ENCODE measurements around the gene SLC39A12. TPM values are rescaled to one million over a fixed set of nuclear protein-coding genes. Genes with fewer than 3 reads are reported as not detected.

Gene SLC39A12
- total and polyA plus RNA-seq, 8 donors, result not detected

DNA sequence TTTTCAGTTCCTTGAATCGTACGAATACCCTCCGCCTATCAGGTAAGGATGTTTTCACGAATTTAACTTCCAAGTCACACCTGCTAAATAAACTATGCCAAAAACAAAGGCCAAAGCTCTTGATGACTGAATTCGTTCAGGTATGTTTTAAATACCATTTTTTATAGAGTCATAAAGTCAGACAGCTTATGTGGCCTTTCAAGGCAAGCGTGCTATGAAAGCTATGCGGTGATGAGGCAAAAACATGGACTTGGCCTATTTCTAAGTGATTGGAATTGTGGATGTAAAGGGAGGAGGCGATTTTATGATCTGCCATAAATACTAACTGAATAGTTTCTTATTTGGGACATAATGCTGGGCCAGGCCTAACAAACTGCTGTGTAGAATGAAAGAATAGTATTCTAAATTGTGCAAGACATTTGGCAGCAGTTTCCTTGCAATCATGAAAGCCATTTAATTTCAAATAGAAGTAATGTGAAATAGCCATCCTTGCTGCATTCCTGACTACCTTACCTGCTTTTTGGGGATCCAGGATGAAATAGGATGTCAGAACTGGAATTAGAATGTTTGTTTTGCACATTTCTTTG is 14.0 kb downstream of the SLC39A12 start:
- H3K9me3 ChIP-seq, result peaks cover 0 to 29% (median 18%) of the 10 kb centered on the region in 4 donors
- no peaks in the 10 kb centered on the region for H3K4me1 ChIP-seq
- DNase-seq, result no peak
- no peak for TF ChIP-seq CTCF (IDR thresholded peaks at IDR 0.05)
- no peak for TF ChIP-seq POLR2A (IDR thresholded peaks at IDR 0.05)
- TF ChIP-seq POLR2AphosphoS5 (IDR thresholded peaks at IDR 0.05), result no peak
- no peak for TF ChIP-seq EP300 (IDR thresholded peaks at IDR 0.05)
- no peak overlapping the region for H3K27ac ChIP-seq
- 82 to 85% (median 84%) methylated on average over 8 of the region's 8 CpGs for WGBS, 5 donors
- H3K36me3 ChIP-seq, result no peaks in the 10 kb centered on the region
- no peak overlapping the region for H3K4me3 ChIP-seq
- no peaks in the 10 kb centered on the region for H3K27me3 ChIP-seq
- intact Hi-C loops (cut with DNase I; ENCODE audit: low total_unique reads), result no loop called here

GRCh38 chr10:17974505-17974904 is 22.8 kb downstream of the SLC39A12 start:
- Histone ChIP-seq H3K9me3 (peaks cover 0 to 8% (median 6%) of the 10 kb centered on the region in 4 donors), H3K4me1 (no peaks in the 10 kb centered on the region), H3K27me3 (no peaks in the 10 kb centered on the region), H3K36me3 (no peaks in the 10 kb centered on the region), H3K4me3 (no peak overlapping the region), H3K27ac (no peak overlapping the region)
- TF ChIP-seq CTCF (IDR thresholded peaks at IDR 0.05) (no peak), EP300 (IDR thresholded peaks at IDR 0.05) (no peak), POLR2AphosphoS5 (IDR thresholded peaks at IDR 0.05) (no peak), POLR2A (IDR thresholded peaks at IDR 0.05) (no peak)
- no peak for DNase-seq
- intact Hi-C loops (cut with DNase I; ENCODE audit: low total_unique reads), result no loop called here
- WGBS, 5 donors, result 67 to 90% (median 86%) methylated on average over 2 to 3 of the region's 3 CpGs

DNA sequence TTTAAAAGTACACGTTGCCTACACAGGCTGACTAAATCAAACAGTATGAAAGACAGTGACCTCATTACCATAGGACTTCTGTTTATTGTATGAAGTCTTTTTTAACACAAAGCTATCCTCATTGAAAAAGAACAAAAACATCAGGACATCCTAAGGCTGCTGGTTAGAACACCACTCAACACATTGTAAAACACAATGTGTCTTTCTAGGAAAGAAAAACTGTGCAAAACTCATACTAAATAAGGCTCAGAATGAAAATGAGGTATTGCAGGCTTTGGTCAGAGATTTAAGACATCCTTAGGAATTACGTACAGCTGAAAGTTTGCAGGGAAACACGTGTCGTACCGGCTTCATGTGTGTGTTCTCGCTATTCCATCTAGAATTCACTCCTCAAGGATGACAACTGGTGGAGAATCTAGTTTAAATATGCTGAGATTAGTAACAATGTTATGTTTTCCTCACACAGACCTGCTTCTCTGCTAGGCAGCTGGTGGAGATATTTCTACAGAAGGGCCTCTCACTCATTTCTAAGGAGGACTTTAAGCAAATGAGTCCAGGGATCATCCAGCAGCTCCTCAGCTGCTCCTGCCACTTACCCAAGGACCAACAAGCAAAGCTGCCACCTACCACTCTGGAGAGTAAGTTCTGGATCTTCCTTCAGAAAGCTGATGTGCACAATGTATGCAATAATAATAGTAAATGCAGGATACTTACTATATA is 29.3 kb downstream of the SLC39A12 start:
- peak in 1 of 2 donors; percentile 7 for DNase-seq
- intact Hi-C loops (cut with DNase I; ENCODE audit: low total_unique reads), result no loop called here
- WGBS, 5 donors, result 68 to 80% (median 75%) methylated on average over 6 of the region's 6 CpGs
- Histone ChIP-seq H3K9me3 (no peaks in the 10 kb centered on the region), H3K27me3 (no peaks in the 10 kb centered on the region), H3K27ac (no peak overlapping the region), H3K4me1 (no peaks in the 10 kb centered on the region), H3K4me3 (no peak overlapping the region), H3K36me3 (no peaks in the 10 kb centered on the region)
- no peak for TF ChIP-seq POLR2A (IDR thresholded peaks at IDR 0.05)
- no peak for TF ChIP-seq CTCF (IDR thresholded peaks at IDR 0.05)
- no peak for TF ChIP-seq EP300 (IDR thresholded peaks at IDR 0.05)
- no peak for TF ChIP-seq POLR2AphosphoS5 (IDR thresholded peaks at IDR 0.05)

DNA sequence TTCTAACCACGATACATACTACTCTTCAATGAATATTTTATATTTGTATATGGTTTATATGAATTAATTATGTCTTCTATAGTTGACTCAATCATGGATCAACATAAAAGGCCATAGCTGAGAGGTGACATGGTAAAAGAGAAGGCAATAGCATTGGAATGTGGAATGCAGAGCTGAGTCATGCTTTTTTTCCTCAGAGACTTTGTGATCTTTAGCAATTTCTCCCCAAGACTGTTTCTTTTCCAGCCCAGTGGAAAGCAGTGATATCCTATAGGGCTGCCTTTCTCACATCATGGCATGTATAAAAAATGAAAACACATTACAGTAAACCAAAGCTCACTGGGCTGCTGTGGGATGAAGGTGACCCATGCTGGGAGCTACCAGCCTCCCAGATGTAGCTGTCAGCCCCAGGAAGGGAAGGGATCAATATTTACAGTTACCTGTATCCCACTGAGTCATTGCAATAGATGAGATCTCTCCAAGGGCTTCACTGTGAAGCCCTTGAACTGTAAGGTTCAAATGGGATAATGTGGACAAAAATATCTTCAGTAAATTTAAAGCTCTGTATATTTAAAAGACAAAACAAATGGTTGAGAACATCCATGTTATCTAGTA is 30.2 kb downstream of the SLC39A12 start:
- no peaks in the 10 kb centered on the region for H3K36me3 ChIP-seq
- TF ChIP-seq POLR2AphosphoS5 (IDR thresholded peaks at IDR 0.05) (no peak), CTCF (IDR thresholded peaks at IDR 0.05) (no peak), EP300 (IDR thresholded peaks at IDR 0.05) (no peak), POLR2A (IDR thresholded peaks at IDR 0.05) (no peak)
- H3K4me3 ChIP-seq, result no peak overlapping the region
- 90 to 97% (median 93%) methylated on average over 1 of the region's 1 CpG for WGBS, 5 donors
- DNase-seq, result no peak
- H3K4me1 ChIP-seq, result no peaks in the 10 kb centered on the region
- H3K27me3 ChIP-seq, result no peaks in the 10 kb centered on the region
- H3K27ac ChIP-seq, result no peak overlapping the region
- intact Hi-C loops (cut with DNase I; ENCODE audit: low total_unique reads), result no loop called here
- H3K9me3 ChIP-seq, result peaks cover 0 to 4% (median 0%) of the 10 kb centered on the region in 4 donors

All from stomach (tissue), 9 donors.